NCI-H1092 (cell line): ENCODE results near the gene ATF1.

Source experiments
- DNase-seq: peaks from one replicate; lab custom pipeline; 2025; lab: John Stamatoyannopoulos, UW

The ATF1 gene

DNA sequence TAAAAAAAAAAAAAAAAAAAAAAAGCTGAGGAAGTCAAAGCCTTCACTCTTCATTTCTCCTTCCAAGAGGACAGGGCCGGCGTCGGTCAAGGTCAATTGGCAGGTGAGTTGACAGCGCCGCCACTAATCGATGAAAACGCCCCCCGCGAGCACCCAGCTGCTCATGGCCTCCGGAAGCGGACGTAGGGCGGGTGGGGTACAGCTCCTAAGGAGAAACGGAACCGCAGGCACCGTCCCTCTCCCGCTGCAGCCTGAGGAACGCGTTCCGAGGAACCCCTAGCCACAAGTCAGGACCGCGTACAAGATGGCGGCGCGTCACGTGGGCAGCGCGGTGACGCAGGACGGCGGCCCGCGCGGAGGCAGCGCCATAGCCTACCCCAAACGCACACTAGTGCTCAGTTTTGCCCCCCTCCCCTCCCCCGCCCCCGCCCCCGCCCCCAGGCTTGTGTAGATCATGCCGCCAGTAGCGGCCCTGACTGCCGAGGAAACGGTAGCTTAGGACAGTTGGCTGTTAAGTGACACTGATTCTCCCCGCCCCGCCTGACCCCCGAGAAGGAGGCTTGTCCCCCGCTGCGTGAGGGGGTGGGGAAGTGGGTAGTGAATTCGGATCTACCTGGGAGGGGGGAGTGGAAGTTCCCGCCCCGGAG is at the start of gene ATF1:
Gene ATF1, plus strand, starts transcription at position 463 of the 647 bp plus-strand sequence. CDS start 16,045 bp downstream, outside the sequence.
- peak; percentile 79 for DNase-seq

DNA sequence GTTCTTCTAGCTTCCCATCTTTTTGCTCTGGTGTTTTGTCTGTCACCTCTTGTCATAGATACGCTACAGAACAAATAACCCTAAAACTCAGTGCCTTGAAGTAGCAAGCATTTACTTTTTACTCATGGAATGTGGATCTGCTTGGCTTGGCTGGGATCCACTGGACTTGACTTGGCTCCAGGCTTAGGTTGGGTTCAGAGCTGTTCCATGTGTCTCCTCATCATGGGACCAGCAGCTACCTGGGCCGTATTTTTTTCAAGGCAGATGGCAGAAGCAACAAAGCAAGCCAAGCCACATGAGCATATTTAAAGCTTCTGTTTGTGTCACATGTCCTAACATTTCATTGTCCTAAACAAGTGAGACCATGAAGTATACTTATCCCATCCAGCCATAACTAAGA is 48.7 kb upstream of the ATF1 start:
- no peak for DNase-seq

DNA sequence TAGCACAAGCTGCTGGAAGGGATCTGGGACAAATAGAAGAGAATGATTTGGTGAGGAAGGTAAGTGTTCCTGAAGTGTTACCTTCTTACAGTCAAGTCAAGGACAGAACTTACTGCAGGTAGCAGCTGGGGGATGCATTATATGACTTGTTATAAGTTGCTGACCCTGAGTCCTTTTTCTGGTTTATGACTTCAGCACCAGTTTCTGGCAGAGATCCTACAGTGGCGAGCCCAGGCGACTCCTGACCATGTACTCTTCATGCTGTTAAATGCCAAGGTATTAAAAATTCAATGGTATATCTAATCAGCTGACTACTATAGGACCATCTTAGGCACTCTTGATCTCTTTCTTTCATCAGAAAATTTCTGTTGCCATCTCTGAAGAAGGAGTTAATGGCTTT is 45.1 kb upstream of the ATF1 start:
- no peak for DNase-seq

DNA sequence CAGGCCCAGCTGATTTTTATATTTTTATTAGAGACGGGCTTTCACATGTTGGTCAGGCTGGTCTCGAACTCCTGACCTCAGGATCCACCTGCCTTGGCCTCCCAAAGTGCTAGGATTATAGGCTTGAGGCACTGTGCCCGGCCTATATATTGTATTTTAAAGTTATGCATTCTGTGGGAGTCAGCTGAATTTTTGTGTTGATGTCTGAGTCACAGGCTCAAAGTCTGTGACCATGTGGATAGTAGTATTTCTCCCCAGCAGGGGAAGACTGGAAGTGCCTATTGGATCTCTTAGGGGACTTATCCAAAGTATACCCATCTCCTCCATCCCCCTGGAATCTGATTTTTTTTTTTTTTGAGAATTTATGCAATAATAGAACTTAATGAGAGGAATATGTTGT is 43.8 kb upstream of the ATF1 start:
- DNase-seq = no peak

DNA sequence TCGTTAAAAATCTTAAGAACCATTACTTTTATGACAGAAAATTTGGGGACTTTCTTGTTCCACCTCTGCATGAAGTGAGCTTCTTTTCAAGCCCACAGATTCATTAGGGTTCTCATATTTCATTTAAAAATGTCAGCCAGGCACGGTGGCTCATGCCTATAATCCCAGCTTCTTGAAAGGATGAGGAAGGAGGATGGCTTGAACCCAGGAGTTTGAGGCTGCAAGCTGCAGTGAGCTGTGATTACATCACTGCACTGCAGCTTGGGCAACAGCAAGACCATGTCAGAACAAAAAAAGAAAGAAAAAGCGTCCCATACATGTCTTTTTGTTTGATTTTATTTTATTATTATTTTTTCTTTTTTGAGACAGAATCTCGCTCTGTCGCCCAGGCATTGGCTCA is 43.4 kb upstream of the ATF1 start:
- DNase-seq = no peak

DNA sequence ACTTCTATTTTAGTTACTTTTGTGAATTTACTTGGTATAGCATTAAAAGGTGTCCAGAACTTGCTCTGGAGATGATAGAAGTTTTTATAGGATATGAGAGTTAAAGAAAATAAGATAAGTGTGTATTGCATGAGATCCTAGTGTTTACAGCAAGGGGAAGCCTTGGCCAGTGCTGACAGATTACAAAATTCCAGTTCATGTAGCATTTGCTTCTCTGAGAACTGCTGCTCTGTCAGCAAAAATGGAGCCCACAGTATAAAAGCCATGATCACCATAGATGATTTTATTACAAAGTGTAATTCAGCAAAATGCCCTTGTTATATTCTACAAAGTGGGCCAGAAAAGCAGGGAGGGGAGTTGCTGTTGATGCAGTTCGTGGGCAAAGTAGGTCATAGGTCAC is 40.0 kb upstream of the ATF1 start:
- DNase-seq = no peak

DNA sequence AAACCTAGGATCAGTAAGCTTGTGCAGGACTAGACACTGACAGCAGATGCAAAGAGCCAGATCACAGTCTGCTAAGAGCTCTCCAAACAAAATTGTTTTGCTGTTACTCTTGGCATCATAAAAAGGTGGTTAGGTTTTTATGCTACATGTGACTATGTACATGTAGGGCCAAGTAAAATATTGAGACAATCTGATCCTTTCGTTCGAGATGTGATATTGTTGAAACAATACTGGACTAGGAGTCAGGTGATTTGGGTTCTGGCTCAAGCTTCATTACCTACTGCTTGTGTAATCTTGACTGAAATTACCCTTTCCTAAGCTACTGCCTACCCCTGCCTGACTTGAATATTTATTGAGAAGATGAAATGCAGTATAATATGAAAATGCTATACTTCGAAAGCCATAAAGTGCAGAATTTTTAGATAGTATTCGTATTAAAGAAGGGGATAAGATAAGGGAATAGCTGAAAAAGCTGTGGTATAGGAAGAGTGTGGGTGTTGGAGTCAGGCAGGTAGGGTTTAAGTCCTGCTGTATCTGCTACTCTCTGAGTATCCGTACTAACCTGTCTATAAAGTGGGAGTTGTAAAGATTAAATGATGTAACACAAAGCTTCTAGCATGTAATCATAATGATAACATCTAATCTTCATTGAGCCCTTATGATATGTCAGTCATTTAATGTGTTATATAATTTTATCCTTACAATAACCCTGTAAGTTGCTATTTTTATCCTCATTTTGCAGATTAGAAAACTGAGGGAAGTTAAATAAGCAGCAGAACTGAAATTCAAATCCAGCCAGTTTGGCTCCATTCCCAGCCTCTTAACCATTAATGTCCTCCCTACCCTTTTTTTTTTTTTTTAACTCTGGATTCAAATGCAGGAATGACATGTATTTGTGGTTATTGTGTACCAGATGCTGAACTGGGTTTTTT is 38.6 kb upstream of the ATF1 start:
- no peak for DNase-seq

DNA sequence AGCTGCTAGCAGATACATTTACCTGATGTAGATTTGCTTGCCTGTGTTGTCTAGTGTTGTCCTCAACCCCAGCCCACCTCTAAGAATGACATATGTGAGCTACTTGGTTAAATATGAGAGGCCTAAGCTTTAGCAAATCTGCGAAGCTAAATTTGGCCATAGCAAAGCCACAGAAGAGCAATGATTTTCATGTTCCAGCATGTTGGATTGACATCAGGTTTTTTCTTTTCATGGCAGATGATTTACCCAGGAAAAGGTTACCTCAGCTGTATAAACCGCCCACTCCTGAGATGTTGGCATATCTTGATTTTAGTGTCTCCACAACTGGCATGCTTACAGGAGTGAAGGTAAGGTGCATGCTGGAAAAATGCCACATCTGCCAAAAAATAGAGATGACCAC is 36.4 kb upstream of the ATF1 start:
- DNase-seq = no peak

DNA sequence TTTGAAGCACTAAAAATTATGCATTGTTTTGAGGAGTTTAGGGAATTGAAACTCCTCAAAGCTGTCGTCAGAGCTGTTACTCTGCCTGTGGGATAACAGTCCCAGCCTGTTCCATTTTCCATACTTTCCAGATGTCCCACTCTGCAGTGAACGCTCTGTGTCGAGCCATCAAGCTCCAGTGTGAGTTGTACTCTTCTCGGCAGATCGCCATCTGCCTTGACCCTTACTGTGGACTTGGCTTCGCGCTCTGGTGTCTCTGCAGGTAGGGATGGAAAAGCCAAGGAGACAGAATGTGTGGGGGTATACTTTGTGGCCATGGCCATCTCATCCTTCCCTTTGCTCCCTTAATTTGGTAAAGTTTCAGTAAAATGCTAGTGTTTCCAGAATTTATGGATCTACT is 35.5 kb upstream of the ATF1 start:
- no peak for DNase-seq

DNA sequence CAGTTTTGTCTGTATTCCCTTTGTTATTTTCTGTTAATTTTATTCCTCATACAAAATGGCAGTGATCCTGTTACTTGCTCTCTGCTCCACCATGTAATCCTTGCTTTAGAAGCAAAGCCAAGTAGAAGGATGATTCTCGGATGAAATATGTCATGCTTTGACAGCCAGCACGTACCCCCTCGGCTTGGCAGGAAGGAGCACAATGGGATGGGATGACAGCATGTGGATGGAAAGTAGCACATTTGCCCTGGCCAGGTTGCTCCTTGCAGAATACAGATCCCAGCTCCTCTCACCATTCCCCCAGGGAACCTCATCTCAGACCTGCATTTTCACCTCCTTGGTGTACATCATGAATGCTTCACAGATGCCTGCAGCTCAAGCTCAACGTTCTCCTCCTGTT is 35.1 kb upstream of the ATF1 start:
- no peak for DNase-seq

DNA sequence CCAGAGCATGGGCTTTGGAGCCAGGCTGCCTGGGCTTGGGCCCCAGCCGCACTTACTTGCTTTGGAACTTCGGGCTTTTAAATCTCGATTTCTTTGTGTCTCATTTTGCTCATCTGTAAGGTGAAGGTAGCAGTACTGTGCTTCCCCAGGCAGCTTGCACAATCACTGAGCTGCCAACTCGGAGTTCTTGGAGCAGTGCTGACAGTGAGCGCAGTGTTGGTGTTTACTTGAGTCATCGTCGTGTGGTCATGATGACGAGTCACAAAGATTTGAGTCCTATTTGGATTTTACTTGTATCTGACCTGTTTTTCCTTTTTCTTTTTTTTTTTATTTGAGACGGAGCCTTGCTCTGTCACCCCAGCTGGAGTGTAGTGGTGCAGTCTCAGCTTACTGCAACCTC is 31.3 kb upstream of the ATF1 start:
- no peak for DNase-seq

DNA sequence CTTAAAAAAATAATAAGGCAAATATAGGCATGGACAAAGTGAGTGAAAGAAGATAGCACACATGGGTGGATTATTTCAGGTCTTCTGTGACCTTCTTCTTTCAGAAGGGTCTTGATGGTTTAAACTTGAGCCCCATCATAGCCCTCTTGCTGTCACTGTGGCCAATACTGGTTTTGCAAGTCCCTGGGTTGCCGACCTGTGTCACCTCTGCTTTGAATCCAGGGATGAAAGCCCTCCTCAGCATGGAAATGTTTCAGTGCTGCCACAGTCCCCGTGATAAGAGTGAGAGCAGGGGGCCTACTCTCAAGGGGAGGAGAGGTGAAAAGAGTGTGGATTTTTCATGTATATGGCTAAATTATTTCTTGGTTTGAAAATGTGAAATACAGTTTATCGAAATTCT is 30.2 kb upstream of the ATF1 start:
- DNase-seq = no peak

DNA sequence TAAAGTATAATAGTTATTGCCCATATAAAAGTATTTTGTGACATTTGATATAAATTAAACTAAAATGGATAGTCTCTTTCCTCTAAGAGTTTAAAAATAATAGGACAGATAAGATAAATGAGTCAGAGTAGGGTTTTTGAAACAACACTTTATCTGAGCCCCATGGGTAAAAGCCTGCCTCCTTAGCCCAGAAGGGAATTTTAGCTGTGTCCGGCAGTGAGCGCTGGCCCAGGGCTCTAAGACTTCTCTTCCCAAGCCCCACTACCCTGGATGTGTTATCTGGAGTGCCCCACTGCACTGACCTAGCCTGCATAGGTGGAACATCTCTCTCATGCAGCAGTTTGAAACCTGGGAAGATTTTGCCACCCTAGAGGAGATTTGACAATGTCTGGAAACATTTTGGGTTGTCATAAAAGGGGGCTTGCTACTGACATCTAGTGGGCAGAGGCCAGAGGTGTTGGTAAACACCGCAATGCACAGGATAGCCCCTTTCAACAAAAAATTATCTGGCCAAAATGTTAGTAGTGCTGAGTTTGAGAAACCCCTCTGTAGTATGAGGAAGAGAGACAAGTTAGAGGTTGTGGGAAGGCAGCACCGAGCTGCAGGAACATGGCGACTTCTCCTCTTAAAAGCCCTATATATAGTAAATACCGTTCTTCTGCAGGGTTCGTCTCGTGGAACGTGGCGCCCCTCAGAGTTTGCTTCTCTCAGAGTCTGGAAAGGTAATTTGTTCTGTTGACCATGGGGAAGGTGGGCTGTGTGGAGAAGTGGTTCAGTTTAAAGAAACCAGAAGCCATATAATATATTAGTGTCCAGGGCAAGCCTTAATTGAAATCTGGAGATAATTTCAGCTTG is 29.3 kb upstream of the ATF1 start:
- DNase-seq = no peak

DNA sequence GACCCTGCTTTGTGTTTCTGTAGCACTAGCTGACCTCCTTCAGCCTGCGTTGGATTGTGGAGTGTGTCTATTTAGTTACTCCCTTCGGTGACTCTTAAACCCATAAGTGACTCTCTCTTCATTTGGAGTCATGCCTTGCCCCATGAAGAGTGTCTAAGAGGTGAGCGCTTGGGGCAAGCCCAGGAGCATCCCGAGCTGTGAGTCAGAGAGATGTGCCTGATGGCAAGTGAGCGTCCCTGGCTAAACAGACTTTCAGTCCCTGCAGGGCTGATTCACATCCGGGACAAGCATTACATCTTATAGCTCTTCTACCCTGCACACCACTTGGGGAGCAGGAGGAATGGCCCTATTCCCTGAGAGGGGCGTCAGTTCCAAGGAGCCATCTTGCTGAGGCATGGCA is 24.3 kb upstream of the ATF1 start:
- DNase-seq = no peak

DNA sequence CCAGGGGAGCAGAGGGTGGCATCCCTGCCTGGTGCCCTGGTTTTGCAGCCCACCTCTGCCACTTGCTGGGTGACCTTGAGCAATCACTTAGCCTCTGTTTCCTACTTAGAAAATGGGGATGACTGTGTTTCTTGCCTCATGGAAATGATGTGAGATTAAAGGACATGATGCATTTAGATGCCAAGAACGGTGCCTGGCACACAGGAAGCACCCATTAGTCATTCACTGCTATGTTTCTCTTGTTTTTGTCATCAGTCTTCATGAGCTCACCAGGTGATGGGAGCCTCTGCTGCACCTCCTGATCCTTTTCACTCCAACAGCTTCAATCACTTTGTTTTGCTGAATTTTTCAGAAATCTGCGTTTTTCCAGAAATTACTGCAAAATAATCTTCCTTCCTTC is 23.6 kb upstream of the ATF1 start:
- DNase-seq = no peak

DNA sequence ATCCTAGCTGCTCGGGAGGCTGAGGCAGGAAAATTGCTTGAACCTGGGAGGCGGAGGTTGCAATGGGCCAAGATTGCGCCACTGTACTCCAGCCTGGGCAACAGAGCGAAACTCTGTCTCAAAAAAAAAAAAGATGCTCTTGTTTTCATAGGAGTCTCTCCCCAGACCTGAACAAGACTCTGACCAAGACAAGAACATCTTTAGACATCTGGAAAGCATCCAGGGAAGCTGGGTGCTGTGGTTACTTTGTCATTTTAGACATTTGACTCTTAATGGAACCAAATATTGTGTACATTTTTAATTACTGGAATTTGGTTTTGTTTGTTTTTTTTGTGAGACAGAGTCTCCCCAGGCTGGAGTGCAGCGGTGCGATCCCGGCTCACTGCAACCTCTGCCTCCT is 21.1 kb upstream of the ATF1 start:
- DNase-seq = no peak

DNA sequence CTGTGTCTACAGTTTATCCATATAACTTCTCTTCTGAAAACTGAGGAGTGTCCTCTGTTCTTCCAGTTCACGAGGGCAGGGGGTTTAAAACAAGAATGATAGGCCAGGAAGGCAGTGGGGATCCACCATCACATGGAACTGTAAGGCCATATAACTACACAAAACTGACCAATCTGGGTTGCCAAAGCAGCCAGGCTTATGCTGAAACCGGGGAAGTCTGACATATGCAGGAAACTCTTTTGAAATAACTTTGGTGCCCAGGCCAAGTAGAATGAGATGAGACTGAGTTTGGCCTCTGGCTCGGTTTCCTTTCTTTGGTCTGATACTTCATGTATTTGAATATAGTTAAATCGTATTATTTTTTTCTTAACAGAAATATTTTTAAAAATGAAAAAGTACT is 18.0 kb upstream of the ATF1 start:
- DNase-seq = no peak

DNA sequence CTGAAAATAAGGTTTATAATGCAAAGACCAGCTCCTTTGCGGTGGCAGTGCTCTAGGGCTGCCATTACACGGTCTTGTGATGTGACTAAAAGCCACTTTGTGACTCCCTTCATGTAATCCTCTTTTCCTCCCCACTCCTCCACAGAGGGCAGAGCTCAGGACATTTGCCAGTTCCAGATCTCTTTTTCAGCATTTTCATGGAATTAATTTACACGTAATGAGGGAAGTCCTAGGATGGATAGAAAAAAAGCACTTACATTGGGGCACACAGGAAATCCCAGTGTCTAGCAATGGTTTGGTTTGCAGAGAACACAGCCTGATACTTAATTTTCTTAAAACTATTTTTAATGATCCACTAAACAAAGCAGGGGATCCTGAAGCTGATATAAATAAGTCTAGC is 17.5 kb upstream of the ATF1 start:
- no peak for DNase-seq

DNA sequence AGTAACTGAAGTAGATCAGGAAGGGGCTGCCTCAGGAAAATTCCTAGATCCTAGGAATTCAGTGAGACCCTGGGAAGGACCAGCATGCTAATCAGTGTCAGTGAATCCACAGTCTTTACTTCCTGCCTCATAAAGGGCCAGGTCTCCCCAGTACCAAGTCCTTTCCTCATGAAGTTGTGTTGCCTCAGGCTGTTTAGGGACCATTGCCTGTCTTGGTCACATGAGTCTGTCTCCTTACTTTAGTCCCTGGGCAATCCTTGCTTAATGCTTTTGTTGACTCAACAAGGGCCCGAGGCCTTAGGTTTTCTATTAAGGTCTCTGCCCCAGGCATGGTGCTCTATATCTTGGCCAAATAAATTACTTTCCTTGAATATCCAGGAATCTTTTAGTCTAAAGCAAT is 16.1 kb upstream of the ATF1 start:
- DNase-seq = no peak

DNA sequence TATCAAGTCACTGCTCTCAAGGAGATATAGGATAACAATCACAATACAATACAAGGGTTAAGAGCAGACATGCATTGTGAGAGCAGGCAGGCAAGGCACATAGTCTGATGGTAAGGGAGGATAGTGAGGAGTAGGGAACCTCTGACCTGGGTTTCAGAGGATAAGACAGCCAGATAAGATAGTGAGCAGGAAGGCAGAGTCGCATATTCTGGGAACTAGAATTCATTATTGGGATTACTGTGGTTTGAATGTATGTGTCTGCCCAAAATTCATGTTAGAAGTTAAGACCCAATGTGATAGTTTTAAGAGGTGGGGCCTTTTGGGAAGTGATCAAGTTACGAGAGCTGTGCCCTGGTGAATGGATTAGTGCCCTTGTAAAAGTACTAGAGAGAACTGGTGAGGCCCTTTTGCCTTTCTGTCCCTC is 14.4 kb upstream of the ATF1 start:
- no peak for DNase-seq

DNA sequence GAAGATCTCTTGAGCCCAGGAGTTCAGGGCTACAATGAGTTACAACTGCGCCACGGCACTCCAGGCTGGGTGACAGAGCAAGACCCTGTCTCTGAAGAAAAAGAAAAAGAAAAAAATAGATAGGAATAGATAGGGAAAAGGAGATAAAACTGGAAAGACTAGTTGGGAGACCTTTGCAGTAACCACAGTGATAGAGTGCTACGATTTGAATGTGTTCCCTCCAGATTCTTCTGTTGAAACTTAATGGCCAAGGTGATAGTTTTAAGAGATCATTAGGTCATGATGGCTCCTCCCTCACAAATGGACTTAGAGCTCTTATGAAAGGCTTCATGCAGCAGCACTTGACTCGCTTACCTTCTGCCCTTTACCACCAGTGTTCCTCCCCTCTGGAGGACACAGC is 13.5 kb upstream of the ATF1 start:
- no peak for DNase-seq

DNA sequence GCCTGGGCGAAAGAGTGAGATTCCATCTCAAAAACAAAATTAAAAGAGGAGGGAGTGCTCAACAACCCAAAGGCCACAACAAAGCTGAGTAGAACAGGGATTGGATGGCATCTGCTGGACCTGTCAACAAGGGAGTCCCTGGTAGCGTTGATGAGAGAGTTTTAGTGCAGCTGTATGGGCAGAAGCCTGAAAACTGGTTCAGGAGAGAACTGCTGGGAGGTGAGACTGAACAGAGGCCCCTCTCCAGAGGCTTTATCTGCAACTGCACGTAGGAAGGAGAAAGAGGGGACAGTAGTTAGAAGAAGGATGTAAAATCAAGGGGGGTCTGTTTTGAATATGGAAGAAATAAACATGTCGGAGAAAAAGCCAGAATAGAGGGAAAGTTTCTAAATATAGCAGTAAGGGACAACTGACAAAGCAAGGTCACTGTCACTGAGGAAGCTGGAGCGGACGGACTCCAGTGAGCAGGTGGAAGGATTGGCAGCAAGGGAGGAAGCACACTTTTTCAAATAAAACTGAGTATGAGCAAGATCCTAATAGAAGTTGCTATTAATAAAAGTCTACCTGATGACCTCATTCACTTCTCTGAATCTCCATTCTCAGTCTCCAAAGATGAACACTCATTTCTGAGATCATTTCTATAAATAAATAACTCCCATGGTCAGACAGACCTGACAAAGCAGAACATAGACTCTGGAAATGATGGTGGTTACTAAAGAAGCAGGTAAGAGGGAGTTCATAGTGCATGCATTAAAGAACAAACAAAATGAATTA is 11.8 kb upstream of the ATF1 start:
- DNase-seq = no peak
